GM18499 (cell line): ENCODE results near the gene KIAA1671.

Experiments
- ATAC-seq: cut with Tn5 transposase; IDR thresholded peaks from one replicate; pipeline ENCODE4 v1.9.1; 2021; ENCODE audit warnings: moderate number of reproducible peaks; ENCODE audit not compliant: insufficient read depth, unreplicated experiment

Gene KIAA1671

GRCh38 chr22:25032066-25032465 lies 79.5 kb downstream of the KIAA1671 start:
- no peak for ATAC-seq

GRCh38 chr22:25035715-25036114 lies 83.2 kb downstream of the KIAA1671 start:
- no peak for ATAC-seq

GRCh38 chr22:25038239-25038638 lies 85.7 kb downstream of the KIAA1671 start:
- no peak for ATAC-seq

GRCh38 chr22:25038771-25039170 lies 86.3 kb downstream of the KIAA1671 start:
- no peak for ATAC-seq

GRCh38 chr22:25039255-25039654 lies 86.7 kb downstream of the KIAA1671 start:
- ATAC-seq, result no peak

- ATAC-seq, result no peak
These were observed 87.2 kb downstream of the KIAA1671 start for GRCh38 chr22:25039754-25040153.

- no peak for ATAC-seq
These were observed 92.6 kb downstream of the KIAA1671 start for GRCh38 chr22:25045159-25045558.

GRCh38 chr22:25048071-25048470 lies 95.6 kb downstream of the KIAA1671 start:
- ATAC-seq, result no peak

- ATAC-seq, result no peak
These were observed 96.4 kb downstream of the KIAA1671 start for GRCh38 chr22:25048659-25049647.

GRCh38 chr22:25049770-25050169 lies 97.3 kb downstream of the KIAA1671 start:
- ATAC-seq, result no peak

GRCh38 chr22:25050566-25050965 lies 98.0 kb downstream of the KIAA1671 start:
- no peak for ATAC-seq

GRCh38 chr22:25051073-25051472 lies 98.6 kb downstream of the KIAA1671 start:
- no peak for ATAC-seq

GRCh38 chr22:25051983-25052710 lies 99.6 kb downstream of the KIAA1671 start:
- ATAC-seq, result no peak

GRCh38 chr22:25053153-25053805 lies 100.8 kb downstream of the KIAA1671 start:
- no peak for ATAC-seq

- no peak for ATAC-seq
These were observed 102.5 kb downstream of the KIAA1671 start for GRCh38 chr22:25054943-25055511.

GRCh38 chr22:25057013-25057881 lies 104.7 kb downstream of the KIAA1671 start:
- ATAC-seq, result no peak

- no peak for ATAC-seq
These were observed 106.9 kb downstream of the KIAA1671 start for GRCh38 chr22:25059438-25059837.

- ATAC-seq, result no peak
These were observed 108.1 kb downstream of the KIAA1671 start for GRCh38 chr22:25060522-25061071.

- no peak for ATAC-seq
These were observed 108.6 kb downstream of the KIAA1671 start for GRCh38 chr22:25061134-25061533.
